ENCODE results near the gene AGFG2.
"Not testable (repeated sequence)": the region's sequence is repeated elsewhere in the genome, so short reads cannot be mapped to it uniquely, and the experiment has no call there.

The AGFG2 gene

GRCh38 chr7:100538654-100539435 is at the start of gene AGFG2:
Gene AGFG2, plus strand, starts transcription at chr7:100539203. Its CDS starts 144 bp downstream, at chr7:100539347.
- DNase-seq: peak; percentile 100

GRCh38 chr7:100489824-100490223 is 49.2 kb upstream of the AGFG2 start:
- DNase-seq: no peak

- DNase-seq: no peak
Measured at GRCh38 chr7:100490483-100491191, 48.4 kb upstream of the AGFG2 start.

- DNase-seq: no peak
Measured at GRCh38 chr7:100491192-100491578, 47.8 kb upstream of the AGFG2 start.

GRCh38 chr7:100492738-100493475 is 46.1 kb upstream of the AGFG2 start:
- DNase-seq: no peak

- peak; percentile 81 for DNase-seq
Measured at GRCh38 chr7:100493476-100494264, 45.3 kb upstream of the AGFG2 start.

GRCh38 chr7:100496509-100496908 is 42.5 kb upstream of the AGFG2 start:
- no peak for DNase-seq

GRCh38 chr7:100500743-100501142 is 38.3 kb upstream of the AGFG2 start:
- DNase-seq: not testable (repeated sequence)

- DNase-seq: not testable (repeated sequence)
Measured at GRCh38 chr7:100504031-100504430, 35.0 kb upstream of the AGFG2 start.

GRCh38 chr7:100504887-100505611 is 34.0 kb upstream of the AGFG2 start:
- DNase-seq: no peak

GRCh38 chr7:100506356-100506923 is 32.6 kb upstream of the AGFG2 start:
- no peak for DNase-seq

GRCh38 chr7:100509231-100509630 is 29.8 kb upstream of the AGFG2 start:
- no peak for DNase-seq

GRCh38 chr7:100510437-100511239 is 28.4 kb upstream of the AGFG2 start:
- no peak for DNase-seq

- DNase-seq: no peak
Measured at GRCh38 chr7:100513212-100513810, 25.7 kb upstream of the AGFG2 start.

GRCh38 chr7:100515072-100515532 is 23.9 kb upstream of the AGFG2 start:
- no peak for DNase-seq

- DNase-seq: peak; percentile 67
Measured at GRCh38 chr7:100516135-100516812, 22.7 kb upstream of the AGFG2 start.

GRCh38 chr7:100517305-100517704 is 21.7 kb upstream of the AGFG2 start:
- no peak for DNase-seq

GRCh38 chr7:100519580-100519979 is 19.4 kb upstream of the AGFG2 start:
- DNase-seq: no peak

- no peak for DNase-seq
Measured at GRCh38 chr7:100520138-100520537, 18.9 kb upstream of the AGFG2 start.

GRCh38 chr7:100521076-100521475 is 17.9 kb upstream of the AGFG2 start:
- DNase-seq: no peak
